Erythroblast (primary cell): ENCODE measurements around the gene ZNF714.

ENCODE experiments used
- GATA1 ChIP-seq: IDR thresholded peaks from 2 replicates; pipeline ENCODE4 v1.6.1; 2011; ENCODE audit warnings: low read depth, mild to moderate bottlenecking, control low read depth, low read length, moderate library complexity
- POLR2A ChIP-seq: IDR thresholded peaks from 2 replicates; pipeline ENCODE4 v1.6.1; 2011; ENCODE audit warnings: mild to moderate bottlenecking, low read length

- TF ChIP-seq POLR2A = no peak
- no peak for TF ChIP-seq GATA1
Observed at GRCh38 chr19:21135433-21135832, 53.4 kb downstream of the ZNF714 start.
